MCF 10A (cell line): Measurements from ENCODE around the gene RPUSD4. TPM values are rescaled to one million over a fixed set of nuclear protein-coding genes. Genes with fewer than 3 reads are reported as not detected.
A peak's percentile ranks its signal among the peaks of the same experiment; 100 is the strongest.

ENCODE experiments used
- BruUV-seq: library from RNA; stranded (reverse); fragments of 400-500 nt; replicated peaks from 2 replicates; lab custom pipeline; 2021; lab: Mats Ljungman, UMichigan
- CTCF ChIA-PET: fragments of 300-600 bp; sonication (Branson Sonifier 250); formaldehyde crosslinking; extraction: SDS; loops from one replicate; lab custom pipeline; 2021; ENCODE audit warnings: antibody characterized with exemption, inconsistent platforms; lab: Yijun Ruan, JAX
- POLR2A ChIA-PET: fragments of 300-600, 350-650 bp; sonication (Branson Sonifier 250); formaldehyde crosslinking; extraction: SDS; loops from one replicate; lab custom pipeline; 2020; ENCODE audit warnings: antibody characterized with exemption, inconsistent platforms; lab: Yijun Ruan, JAX
- DNase-seq: peaks from one replicate; pipeline ENCODE4 v3.0.0-alpha.2; 2018; ENCODE audit not compliant: unreplicated experiment
- H3K27ac Mint-ChIP-seq: one replicate; pipeline ENCODE4 v1.8.0; 2022; ENCODE audit warnings: mild to moderate bottlenecking, low read depth, mixed read lengths; ENCODE audit not compliant: unreplicated experiment
- H3K27me3 Mint-ChIP-seq: one replicate; pipeline ENCODE4 v1.8.0; 2022; ENCODE audit warnings: mixed read lengths; ENCODE audit not compliant: insufficient read depth, unreplicated experiment
- H3K36me3 Mint-ChIP-seq: one replicate; pipeline ENCODE4 v1.8.0; 2022; ENCODE audit warnings: mild to moderate bottlenecking, moderate library complexity, mixed read lengths; ENCODE audit not compliant: insufficient read depth, unreplicated experiment
- H3K4me1 Mint-ChIP-seq: one replicate; pipeline ENCODE4 v1.8.0; 2022; ENCODE audit warnings: mixed read lengths; ENCODE audit not compliant: insufficient read depth, unreplicated experiment
- H3K4me3 Mint-ChIP-seq: one replicate; pipeline ENCODE4 v1.8.0; 2022; ENCODE audit warnings: mild to moderate bottlenecking, moderate library complexity, mixed read lengths; ENCODE audit not compliant: unreplicated experiment
- H3K9me3 Mint-ChIP-seq: one replicate; pipeline ENCODE4 v1.8.0; 2022; ENCODE audit warnings: mixed read lengths; ENCODE audit not compliant: unreplicated experiment
- CTCF ChIP-seq: fragments of 200-600 bp; IDR thresholded peaks from one replicate; pipeline ENCODE4 v1.8.0; 2022; ENCODE audit warnings: antibody characterized with exemption, mild to moderate bottlenecking; ENCODE audit not compliant: unreplicated experiment
- intact Hi-C: fragments of 100-400 bp; cut with micrococcal nuclease; formaldehyde crosslinking; loops from 2 replicates; pipeline ENCODE4 v1.14.1; 2022
- total RNA-seq: library from RNA; stranded (reverse); gene quantifications from 2 replicates; pipeline ENCODE4 v1.2.3, GENCODE V29; 2022

Gene RPUSD4
- total RNA-seq, 1 experiment from 2014 or later, result 26.7 TPM

DNA sequence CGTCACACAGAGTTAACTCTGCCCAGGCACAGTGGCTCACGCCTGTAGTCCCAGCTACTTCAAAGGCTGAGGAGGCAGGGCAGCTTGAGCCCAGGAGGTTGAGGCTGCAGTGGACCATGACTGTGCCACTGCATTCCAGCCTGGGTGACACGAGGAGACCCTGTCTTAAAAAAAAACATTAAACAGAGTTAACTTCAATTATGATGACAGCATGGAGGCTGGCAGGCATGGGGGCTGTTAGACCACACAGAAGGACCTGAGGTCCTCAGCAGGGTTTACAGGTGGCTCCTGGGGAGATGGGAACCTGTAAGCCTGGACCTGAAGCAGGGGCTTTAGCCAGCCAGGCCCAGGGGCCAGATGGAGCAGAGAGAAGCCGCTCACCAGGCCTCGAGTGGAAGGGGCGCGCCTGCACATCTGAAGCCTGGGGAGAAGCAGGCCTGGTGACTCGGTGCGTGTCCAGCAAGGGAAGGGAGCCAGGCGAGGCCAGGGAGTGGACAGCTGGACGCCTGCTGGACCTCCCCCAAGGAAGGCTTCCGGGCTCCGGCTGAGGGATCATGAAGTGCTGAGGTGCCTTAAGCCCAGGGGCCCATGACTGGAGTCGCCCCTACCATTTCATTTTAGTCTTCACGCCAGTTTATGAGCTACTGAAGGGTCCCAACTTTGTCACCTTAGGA lies 25.3 kb downstream of the RPUSD4 start:
- intact Hi-C loops, result no loop called here
- Mint-ChIP-seq H3K27ac (peak overlapping the region; percentile 46), H3K27me3 (no peaks in the 10 kb centered on the region), H3K36me3 (no peaks in the 10 kb centered on the region), H3K9me3 (no peaks in the 10 kb centered on the region), H3K4me1 (peaks cover 9% of the 10 kb centered on the region), H3K4me3 (no peak overlapping the region)
- ChIA-PET POLR2A (no interaction called here), CTCF (interaction anchor here (0.6 to 4.9 kb wide), 4 partner anchors 45 to 964 kb away, joined by 3 to 24 read pairs (median 4); no protein-coding TSS in a partner anchor)
- BruUV-seq, result no TSS peak
- no peak for TF ChIP-seq CTCF
- no peak for DNase-seq

GRCh38 chr11:126185259-126186024 lies 26.0 kb downstream of the RPUSD4 start:
- Mint-ChIP-seq H3K4me3 (no peak overlapping the region), H3K27ac (no peak overlapping the region), H3K4me1 (peaks cover 2% of the 10 kb centered on the region), H3K9me3 (no peaks in the 10 kb centered on the region), H3K36me3 (no peaks in the 10 kb centered on the region), H3K27me3 (no peaks in the 10 kb centered on the region)
- ChIA-PET CTCF (interaction anchor here (0.7 to 1.6 kb wide), 2 partner anchors 159 to 262 kb away, joined by 3 to 6 read pairs; no protein-coding TSS in a partner anchor), POLR2A (no interaction called here)
- DNase-seq, result no peak
- no peak for TF ChIP-seq CTCF
- BruUV-seq, result no TSS peak
- intact Hi-C loops, result no loop called here

- no peak for DNase-seq
- Mint-ChIP-seq H3K9me3 (no peaks in the 10 kb centered on the region), H3K36me3 (no peaks in the 10 kb centered on the region), H3K4me1 (no peaks in the 10 kb centered on the region), H3K27me3 (no peaks in the 10 kb centered on the region), H3K4me3 (no peak overlapping the region), H3K27ac (no peak overlapping the region)
- POLR2A ChIA-PET, result no interaction called here
- TF ChIP-seq CTCF, result no peak
- BruUV-seq, result no TSS peak
- CTCF ChIA-PET, result interaction anchor here (0.5 kb wide), 1 partner anchor 11 kb away, joined by 3 read pairs; no protein-coding TSS in a partner anchor
- intact Hi-C loops, result no loop called here
These were observed 28.5 kb downstream of the RPUSD4 start for GRCh38 chr11:126182787-126183445.
